Midbrain (tissue), 1 donor: Measurements from ENCODE around the gene AARS2.
A peak's percentile ranks its signal among the peaks of the same experiment; 100 is the strongest.

Source experiments
- DNase-seq: peaks from one replicate; lab custom pipeline; 2025; lab: John Stamatoyannopoulos, UW

Gene AARS2

DNA sequence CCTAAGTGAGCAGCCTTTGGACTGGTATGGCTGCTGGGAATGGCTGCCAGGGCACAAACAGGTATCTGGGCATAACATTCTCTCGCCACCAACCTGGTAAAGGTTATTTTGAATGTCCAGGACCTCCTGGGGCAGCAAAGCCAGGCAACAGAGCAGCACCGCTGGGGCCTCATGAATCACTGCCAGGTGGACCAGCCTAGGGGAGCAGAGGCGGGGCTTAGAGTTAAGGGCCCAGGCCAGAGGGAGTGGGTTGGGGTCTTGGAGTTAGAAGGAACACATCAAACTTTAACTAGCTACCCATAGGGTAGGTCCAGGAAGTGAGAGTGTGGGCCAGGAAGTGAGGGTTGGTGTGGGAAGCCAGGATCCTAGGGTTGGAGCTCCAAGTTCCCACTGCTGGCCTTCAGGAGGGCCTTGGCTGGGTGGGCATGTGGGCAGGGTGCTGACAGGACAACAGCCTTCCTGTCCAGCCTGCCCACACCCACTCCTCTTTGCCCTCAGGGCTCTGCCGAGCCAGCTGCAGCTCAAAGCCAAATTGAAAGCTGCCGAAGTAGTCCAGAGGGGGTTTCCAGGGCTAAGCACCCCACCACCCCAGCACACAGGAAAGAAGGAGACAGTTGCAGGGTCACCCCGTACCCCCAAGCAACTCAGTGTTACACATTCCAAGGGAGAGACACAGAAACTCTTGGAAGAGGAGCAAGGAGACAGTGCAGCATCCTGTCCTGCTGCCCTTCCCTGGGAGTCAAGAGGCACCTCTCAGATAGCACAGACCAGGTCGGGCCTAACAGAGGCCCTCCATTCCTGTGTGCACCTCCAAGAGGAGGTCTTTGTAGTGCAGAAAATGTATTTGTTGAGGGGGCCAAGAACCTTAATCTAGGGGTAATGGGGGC, 50.4 kb downstream of the AARS2 start:
- no peak for DNase-seq

DNA sequence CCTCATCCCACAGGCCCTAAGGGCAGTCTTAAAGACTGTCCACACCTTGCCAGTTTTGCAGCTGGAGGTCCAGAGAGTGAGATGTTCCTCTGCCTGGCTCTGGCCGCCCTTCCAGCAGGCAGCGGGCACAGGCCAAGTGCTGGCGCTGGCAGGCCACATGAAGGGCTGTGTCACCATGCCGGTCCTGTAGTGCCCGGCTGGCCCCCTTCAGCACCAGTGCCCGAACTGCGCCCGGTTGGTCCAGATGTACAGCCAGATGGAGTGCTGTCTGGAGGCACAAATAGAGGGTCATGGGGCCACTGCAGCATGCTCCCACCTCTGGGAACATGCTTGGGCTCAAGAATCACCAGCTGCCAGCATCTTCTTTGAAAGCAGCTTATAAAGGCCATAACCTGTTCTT, 51.6 kb downstream of the AARS2 start:
- no peak for DNase-seq

DNA sequence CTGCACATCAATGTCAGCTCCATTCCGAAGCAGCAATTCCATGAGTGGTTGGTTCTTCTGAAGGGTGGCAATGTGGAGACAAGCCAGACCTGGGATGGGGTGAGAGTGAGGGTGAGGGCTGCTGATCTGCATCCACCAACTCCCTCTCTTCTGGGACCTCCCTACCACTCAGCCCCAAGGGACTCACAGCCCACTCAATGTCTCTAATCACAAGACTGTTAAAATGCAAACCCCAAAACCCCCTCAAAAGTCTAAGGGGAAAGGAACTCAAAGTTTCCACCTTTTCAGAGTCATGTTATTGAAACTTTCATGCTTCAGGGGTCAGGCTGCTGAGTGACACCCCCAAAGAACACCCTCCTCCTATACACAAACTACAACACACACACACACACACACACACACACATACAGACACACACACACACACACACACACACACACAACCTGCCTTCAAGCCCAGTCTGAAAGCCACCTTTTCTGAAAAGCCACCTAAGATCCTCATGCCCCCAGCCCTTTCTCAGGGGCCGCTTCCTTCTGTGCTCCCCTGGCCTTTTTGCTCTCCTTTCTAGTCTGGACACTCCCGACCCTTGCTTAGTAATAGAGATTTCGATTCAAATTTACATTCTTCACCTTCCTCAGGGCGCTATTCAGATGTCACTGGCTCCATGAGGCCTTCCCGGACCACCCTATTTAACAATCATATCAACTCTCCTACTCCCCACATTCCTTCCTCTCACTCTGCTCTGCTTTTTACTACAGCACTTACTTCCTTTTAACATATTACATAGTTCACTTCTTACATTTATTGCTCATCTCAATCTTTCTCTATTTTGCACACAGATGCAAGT, 52.5 kb downstream of the AARS2 start:
- DNase-seq = no peak

DNA sequence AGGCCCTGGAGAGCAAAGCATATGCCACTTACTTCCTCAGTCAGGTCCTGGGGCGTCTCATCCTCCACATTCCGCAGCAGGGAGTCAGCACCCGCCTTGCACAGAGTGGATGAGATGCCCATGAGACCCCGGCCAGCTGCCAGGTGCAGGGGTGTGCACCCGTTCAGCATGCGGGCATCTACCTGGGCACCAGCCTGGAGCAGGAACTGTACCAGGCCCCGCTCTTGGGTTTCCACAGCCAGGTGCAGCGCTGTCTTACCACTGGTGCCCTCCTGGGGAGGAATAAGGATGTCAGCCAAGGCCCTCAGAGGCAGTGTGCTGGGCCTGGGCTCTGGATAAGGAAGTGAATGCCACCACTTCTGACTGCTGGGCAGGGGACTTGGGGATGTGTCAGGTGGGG, 53.1 kb downstream of the AARS2 start:
- no peak for DNase-seq

DNA sequence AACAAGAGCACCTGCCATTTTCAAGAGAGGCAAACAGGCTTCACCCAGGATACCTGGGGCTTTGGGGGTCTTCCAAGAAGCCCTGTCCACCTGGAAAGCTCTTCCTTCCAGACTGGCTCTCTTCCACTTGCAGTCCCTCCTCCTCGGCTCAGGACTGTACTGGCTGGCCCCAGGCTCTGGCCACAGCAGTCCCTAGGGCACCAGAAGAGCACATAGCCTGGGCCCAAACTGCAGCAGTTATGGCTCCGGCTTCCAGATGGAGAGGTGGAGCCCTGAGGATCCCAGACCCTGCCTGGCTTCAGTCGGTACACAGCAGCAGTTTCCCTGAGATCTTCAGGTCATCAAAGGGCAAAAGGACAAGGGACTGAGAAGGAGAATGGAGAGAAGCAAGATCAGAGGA, 54.2 kb downstream of the AARS2 start:
- no peak for DNase-seq

DNA sequence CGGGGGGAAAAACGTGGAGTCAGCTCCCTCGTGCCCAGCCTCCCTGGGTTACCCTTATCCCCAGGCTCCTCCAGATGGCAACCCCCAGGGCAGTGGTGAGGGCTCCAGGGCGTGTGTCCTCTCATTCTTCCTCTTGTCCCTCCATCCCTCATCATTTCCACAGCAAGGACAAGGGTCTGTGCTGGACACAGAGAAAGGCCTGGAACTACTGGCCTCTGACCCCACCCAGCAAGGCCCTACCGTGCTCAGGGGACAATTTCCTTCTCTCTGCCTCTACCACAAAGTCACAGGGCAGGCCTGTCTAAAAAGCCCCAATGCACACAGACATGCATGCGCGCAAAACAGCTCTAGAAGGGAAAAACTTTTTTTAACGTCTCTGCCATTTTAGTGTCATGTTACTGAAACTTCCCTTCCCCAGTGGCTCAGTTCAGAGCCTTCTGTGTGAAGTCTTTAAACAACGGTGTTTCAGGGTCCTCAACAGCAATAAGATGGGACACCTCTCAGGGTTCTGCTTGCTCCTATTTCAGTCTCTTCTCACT, 54.8 kb downstream of the AARS2 start:
- DNase-seq = no peak

DNA sequence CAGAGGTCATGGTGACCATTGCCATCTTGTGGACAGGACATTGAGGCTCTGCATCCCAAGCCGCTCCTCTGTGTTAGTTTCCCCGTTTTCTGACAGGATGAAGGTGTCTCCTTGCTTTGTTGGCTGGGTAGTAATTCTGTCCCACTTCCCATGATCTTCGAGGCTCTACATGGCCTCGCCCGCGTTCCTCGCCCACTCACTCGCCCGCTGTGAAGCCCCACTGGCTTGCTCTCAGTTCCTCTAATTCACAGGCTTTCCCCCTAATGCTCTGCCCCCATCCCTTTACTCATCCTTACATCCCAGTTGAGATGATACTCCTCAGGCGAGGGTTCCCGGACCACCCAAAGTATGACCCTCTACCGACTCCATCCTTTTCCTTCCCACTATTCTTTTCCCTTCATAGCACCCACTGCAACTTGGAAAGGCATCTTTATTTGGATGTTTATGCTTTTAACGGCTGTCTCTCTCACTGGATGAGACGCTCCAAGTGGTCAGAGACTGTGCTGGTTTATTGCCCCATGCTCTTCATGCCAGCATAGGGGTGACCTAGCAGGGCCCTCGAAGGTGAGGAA, 55.3 kb downstream of the AARS2 start:
- no peak for DNase-seq

DNA sequence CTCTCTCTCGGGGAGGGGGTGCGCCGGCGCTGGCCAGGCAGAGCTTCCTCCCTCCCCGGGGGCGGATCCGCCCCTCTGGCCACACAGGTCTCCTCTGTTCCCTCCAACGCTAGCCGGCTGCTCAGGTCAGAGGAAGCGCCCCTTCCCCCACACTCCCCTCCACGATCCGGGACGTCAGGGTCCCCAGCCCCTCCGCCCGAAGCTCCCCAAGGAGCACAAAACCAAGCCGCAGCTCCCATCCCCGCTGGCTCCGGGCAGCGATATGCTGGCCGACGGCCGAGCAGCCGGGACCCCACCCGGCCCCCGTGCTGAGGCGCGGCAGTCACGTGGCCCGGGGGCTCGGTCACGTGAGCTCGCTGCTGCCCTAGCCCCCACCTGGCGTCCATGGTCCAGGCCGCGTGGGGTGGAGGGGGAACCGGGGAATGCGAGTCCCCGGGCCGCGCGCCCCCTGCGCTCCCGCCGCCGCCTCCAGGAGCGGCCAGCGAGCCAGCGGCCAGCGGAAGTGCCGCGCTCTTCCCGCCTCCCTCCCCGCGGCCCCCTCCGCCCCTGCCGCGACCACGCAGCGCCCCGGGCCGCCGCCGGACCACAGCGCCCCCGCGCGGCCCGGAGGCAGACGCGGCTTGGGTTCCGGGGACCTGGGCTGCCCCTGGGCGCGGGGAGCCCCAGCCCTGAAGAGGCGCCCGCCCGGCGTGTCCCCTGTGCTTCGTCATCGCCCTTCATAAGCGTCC, 56.0 kb downstream of the AARS2 start, which contains the start of gene SLC35B2:
Gene SLC35B2, minus strand, starts transcription at position 504 of the 728 bp plus-strand sequence. Its CDS starts 118 bp downstream, at position 386.
- peak; percentile 94 for DNase-seq

DNA sequence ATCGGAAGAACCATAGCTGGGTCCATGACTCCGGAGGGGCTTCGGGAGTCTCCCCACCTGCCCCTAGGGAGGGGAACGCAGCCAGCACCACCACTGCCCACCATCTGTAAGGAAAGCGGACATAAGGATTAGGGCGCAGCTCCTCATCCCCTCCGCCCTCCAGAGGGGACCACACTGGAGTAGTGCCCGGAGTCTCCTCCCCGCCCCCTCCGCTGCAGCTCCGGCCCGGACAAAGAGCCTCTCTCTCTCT, 56.4 kb downstream of the AARS2 start:
- DNase-seq = no peak

DNA sequence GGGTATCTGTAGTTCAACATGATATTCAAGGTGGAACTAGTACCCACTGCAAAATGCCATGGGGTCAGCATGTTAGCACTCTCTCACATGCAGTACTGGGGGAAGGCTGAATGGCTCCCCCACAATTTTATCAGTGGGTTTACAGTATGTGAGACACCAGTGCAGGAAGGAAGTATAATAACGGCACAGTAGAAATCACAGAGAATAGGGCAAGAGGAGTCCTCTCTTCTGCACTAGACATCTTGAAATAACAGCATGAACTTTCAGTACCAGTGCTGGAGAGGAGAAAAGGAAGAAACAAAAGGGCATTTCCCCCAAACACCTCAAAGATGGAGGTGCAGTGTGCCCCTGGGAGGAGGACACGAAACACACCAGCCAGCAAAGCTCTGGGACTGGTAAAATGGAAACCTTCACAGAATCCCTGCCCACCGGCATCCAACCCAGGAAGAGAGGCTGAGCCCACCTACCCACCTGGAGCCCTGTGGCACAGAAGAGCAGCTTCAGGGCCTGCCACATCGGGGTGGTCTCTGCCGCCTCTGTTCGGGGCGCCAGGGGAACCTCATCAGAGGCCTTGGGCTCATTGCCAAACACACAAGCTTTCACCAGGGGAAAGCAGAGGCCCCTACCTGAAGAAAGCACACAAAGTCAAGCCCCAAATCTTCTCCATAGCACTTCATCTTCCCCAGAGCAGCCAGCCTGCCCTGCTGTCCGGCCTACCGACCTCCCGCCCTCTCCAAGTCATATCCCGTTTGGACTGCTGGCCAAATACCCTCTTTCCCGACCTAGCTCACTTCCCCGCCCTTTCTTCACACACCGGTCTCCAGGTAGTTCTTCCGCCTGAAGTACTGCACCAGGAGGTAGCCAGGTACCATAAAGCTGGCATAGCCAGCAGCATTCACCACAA, 57.0 kb downstream of the AARS2 start:
- DNase-seq = no peak

DNA sequence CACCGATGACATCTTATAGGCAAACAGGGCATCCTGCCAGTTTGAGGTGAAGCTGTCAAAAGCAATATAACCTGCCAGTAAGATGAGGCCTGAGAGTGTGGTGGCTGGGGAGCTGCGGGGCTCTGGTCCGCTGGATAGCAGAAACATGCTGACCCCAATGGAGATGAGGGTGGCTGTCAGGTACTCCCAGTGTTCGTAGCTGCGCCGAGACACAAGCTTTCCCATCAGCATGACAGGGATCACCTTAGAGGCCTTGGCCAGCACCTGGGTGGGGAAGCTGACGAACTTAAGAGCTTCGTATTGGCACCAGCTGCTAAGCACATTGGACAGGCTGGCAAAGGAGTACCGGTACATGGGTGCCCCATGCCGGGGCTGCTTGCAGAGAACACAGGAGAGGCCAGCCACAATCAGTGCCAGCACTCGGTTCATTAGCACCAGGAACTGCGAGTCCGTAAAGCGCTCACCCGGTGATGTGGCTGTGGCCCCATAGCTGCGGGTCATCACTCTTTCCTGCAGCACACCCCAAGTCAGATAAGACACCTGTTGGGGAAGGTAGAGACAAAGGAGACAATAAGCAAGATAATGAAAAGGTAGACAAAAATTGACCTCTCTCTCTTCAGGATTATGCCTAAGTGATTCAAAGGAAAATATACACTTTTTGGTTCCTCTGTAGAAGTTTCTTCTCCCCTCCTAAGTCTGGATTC, 57.9 kb downstream of the AARS2 start:
- DNase-seq = no peak

DNA sequence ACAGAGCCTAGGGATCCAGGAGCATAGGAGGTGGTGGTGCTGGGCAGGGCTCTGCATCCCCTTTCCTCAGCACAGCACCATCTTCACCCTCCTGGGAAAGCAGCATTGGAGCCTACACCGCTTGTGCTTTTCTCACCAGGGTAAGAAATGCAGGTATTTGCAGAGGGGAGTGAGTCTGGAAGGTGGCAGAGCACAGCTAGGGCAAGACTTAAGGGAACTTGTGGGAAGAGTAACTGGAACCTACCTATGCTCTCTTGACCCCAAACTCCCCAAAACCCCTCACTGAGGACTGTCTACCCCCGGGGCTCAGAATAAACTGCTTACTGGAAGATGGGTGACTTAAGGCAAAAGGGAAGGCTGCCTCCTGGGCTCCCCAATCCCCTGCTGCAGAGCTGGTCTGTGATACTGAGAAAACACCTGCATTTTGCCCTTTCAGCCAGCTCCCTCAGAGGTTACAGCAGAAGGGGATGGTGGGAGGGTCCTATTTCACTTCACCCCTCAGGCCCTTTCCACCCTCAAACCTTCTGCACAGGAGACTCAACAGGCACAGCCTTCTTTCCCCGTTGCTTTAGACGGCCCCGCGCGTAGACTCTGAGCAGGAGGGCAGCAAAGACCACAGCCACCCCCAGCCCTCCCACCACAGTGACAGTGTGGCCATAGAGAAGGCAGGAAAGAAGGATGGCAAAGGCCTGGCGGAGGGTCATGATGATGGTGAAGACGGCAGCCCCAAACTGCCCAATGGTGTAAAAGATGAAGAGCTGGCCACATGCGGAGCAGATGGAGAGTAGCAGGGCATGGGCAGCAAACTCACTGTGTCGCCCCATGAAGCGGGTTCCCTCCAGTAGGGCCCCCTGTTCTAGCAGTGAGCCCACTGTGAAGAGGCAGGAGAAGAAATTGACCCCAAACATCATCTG, 58.7 kb downstream of the AARS2 start:
- DNase-seq = no peak

DNA sequence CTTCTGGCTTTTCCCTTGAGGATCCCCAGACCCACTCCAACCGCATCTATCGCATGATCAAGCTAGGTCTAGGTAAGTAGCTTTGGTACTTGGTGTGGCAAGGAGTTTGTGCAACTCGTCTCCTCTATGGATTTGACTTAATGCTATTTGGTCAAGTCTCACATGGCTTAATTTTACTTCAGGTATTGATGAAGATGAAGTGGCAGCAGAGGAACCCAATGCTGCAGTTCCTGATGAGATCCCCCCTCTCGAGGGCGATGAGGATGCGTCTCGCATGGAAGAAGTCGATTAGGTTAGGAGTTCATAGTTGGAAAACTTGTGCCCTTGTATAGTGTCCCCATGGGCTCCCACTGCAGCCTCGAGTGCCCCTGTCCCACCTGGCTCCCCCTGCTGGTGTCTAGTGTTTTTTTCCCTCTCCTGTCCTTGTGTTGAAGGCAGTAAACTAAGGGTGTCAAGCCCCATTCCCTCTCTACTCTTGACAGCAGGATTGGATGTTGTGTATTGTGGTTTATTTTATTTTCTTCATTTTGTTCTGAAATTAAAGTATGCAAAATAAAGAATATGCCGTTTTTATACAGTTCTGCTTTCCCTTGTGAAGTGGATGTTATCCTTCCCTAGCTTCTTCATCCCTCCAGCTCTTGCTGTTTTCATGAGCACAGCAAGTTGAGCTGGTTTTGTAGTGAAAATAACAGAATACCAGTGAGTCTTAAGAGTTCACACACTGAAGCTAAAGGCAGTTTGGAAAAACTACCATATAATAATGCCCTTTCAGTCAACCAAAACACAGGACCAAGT, 59.6 kb downstream of the AARS2 start:
- no peak for DNase-seq

DNA sequence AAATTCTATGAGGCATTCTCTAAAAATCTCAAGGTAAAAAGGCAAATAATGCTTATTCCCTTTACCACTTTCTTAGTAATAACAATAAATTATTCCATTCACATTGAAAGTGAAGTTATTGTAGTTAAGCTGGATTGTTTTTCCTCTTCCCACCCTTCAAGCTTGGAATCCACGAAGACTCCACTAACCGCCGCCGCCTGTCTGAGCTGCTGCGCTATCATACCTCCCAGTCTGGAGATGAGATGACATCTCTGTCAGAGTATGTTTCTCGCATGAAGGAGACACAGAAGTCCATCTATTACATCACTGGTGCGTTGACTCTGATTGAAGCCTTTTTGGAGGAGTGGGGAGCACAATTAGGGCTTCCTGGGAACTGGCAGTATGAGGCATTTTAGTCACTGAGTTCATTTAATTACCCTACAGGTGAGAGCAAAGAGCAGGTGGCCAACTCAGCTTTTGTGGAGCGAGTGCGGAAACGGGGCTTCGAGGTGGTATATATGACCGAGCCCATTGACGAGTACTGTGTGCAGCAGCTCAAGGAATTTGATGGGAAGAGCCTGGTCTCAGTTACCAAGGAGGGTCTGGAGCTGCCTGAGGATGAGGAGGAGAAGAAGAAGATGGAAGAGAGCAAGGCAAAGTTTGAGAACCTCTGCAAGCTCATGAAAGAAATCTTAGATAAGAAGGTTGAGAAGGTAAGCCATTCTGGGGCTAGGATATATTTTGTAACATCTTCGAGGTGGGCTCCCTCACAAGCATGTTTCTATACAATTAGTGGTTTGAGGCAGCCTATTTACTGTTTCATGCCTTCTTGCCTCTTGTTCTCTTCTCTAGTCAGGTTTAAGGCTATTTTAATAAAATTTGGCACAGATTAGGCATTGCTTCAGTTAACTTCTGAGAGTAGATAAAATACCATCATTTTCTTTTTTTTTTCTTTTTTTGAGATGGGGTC, 61.3 kb downstream of the AARS2 start:
- DNase-seq = no peak

DNA sequence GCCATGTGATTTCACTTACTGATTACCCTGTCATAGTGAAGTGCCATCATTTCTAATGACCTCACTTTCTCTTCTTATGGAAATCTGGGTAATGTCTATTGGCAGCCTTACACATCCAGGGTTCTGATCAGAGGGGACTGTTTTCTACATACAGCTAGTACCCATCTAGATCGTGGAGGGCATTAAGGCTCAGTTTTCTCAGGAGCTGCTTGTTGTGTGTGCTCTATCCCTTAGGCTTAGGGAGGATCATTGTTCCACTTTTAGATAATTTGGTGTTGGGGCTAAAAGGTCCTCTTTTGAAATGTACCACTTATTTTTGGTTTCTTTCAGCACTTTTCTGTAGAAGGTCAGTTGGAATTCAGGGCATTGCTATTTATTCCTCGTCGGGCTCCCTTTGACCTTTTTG, 62.4 kb downstream of the AARS2 start:
- no peak for DNase-seq

DNA sequence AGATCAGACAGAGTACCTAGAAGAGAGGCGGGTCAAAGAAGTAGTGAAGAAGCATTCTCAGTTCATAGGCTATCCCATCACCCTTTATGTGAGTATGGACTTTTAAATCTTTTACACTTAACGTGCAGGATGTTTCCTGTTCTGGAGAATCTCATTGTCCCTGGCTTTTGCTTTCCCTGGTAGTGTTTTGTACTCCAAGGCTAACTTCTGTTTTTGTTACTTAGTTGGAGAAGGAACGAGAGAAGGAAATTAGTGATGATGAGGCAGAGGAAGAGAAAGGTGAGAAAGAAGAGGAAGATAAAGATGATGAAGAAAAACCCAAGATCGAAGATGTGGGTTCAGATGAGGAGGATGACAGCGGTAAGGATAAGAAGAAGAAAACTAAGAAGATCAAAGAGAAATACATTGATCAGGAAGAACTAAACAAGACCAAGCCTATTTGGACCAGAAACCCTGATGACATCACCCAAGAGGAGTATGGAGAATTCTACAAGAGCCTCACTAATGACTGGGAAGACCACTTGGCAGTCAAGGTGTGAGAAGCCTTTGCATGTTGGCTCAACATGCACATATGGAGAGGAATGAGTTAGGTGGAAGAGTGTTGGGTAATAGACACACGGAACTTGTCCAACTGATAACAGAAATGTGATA, 63.0 kb downstream of the AARS2 start:
- no peak for DNase-seq
